HG03558 (cell line): ENCODE results near the gene SLC16A7.

Experiments used
- ATAC-seq: cut with Tn5 transposase; IDR thresholded peaks from one replicate; pipeline ENCODE4 v1.9.1; 2021; ENCODE audit warnings: moderate number of reproducible peaks; ENCODE audit not compliant: unreplicated experiment; ENCODE audit errors: extremely low read depth

SLC16A7 gene

DNA sequence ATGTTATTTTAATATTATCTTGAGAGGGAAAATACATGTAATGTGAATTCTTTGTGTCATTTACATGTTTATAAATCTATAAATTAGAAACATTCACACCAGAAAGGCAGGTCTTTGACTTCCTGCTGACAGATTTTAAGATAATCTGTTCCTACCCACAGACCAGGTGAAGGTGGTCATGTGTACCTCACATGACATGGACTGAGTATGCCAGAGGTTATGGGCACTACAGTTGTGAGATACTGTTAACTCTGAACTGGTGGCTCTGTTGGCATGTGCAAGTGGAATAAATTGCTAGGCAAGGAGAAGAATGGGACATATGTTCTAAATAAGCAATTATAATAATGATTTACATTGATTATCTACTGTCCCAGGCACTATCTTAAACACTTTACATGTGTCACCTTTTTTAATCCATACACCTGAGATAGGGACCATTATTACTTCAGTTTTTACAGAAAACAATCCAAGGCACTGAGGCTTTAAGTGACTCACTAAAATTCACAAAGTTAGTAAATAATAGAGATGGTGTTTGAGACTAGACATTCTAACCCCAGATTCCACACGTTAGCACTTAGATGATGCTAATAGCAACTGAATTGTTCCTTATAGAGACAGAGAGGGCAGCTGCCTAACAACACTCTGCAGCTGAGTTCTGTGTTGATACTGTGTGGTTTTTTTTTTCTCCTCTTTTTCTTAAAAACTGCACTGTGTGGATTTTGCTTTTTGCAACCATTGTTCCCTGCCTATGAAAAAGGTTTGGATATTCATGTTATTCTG lies 23.8 kb downstream of the SLC16A7 start:
- no peak for ATAC-seq

GRCh38 chr12:59620326-59620725 lies 24.5 kb downstream of the SLC16A7 start:
- no peak for ATAC-seq

- ATAC-seq = no peak
Observed at GRCh38 chr12:59624732-59625460, 29.1 kb downstream of the SLC16A7 start.

DNA sequence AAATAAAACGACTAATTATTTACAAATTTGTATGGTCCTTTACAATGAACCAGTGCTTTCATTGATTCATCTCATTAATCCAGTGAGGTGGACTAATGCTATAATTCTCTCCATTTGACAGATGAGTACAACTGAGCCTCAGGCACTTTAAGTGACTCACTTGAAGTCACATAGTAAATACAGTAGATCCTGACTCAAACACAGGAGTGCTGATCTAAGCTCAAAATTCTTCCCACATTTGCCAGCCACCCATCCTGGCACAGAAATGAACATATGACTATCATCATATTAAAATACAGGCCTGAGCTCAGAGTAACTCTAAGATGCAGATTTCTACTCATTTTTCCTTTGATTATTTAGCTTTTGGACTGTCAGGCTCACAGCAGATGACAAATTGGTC lies 30.6 kb downstream of the SLC16A7 start:
- no peak for ATAC-seq

DNA sequence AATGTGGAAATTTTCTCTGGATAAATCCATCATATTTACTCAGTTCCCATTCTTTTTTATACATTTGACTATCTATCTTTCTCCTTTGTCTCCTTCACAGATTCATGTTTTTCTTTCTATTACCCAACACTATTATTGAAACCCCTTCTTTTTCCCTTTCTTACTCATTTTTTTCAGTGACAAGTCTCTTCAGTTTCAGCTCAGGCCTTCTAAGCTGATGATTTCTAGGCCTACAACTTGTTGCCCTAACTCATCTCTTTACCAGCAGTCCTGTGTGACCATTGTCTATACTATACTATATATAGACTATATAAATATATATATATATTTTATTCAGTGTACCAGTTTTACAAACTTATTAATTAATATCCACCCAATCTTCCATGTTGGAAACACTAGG lies 31.8 kb downstream of the SLC16A7 start:
- peak; percentile 57 for ATAC-seq

- no peak for ATAC-seq
Observed at GRCh38 chr12:59629890-59630289, 34.1 kb downstream of the SLC16A7 start.

- no peak for ATAC-seq
Observed at GRCh38 chr12:59632408-59632807, 36.6 kb downstream of the SLC16A7 start.

- ATAC-seq = no peak
Observed at GRCh38 chr12:59634254-59634653, 38.4 kb downstream of the SLC16A7 start.

- ATAC-seq = no peak
Observed at GRCh38 chr12:59636945-59637691, 41.3 kb downstream of the SLC16A7 start.

GRCh38 chr12:59637692-59638070 lies 41.9 kb downstream of the SLC16A7 start:
- no peak for ATAC-seq

DNA sequence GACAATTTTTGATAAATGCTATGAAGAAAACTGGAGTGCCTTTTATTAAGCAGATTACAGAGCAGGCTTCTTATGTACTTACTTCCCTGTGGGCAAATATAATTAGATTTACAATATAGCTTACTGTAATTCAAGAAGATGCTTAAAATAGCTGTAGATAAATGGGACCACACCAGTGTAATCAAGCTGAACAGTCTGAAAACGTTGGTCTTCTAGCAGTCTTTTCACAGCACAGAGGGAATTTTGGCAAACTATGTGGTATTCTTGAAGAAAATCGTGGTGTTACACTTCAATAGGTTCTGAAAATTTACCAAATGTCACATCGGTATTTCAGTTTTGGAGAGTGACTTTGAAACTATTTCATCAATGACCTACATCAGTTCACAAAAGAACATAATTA lies 47.7 kb downstream of the SLC16A7 start:
- no peak for ATAC-seq

GRCh38 chr12:59645242-59645641 lies 49.4 kb downstream of the SLC16A7 start:
- ATAC-seq = no peak

DNA sequence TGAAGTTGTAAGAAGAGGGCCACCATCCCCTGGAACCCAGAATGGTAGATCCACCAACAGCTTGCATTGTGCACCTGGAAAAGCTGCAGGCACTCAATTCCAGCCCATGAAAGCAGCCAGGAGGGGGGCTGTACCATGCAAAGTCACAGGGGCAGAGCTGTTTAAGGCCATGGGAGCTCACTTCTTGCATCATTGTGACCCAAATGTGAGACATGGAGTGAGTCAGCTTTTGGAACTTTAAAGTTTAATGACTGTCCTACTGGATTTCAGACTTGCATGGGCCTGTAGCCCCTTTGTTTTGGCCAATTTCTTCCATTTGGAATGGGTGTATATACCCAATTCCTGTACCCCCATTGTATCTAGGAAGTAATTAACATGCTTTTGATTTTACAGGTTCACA lies 50.8 kb downstream of the SLC16A7 start:
- ATAC-seq = no peak

DNA sequence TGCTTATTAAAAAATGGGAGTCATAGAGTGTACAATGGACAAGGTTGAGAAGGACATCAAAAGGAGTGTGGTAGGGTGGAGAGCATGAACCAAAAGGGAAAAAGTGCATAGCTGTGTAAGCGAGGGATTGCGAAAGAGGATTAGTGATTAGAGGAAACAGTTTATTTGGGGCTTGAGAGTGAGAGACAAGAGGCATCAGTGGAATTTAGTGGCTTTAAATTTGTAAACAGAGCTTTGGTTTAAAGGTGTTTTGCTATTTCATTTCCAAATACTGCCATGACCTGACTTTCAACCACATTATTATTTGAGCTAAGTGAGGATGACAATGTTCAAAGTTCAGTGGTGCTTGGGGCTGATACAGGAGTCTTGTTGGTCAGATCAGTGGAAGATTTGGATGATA lies 53.4 kb downstream of the SLC16A7 start:
- no peak for ATAC-seq

- ATAC-seq = no peak
Observed at GRCh38 chr12:59650588-59651228, 54.9 kb downstream of the SLC16A7 start.

DNA sequence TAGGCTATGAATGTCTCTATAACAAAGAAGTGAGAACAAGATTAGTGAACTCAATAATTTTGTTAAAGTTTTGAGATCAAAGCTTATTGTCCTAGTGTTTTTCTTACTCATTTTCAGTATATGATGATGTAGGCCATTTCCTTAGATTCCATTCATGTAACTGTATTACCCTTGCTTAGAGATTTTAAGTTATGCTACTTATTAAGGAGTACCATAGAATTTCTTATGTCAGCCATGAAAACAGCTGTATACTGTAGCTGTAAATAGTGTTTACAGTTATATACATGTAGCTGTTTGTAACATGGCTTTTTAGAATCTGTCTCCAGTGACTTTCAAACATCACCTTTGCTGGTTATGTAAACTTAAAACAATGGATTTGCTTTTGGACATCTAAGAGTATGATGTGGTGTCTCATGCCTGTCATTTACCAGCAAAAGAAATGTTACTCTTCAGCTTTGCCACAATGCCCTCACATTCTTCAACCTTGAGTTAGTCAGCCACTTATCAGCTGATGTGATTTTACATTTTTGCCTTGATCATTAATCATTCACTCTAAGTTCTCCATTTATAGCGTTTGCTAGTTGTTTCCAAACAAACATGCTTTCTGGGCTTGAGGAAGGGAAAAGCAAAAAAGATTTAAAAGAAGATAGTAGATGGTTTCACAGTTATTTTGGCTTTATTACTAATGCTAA lies 55.5 kb downstream of the SLC16A7 start:
- no peak for ATAC-seq

DNA sequence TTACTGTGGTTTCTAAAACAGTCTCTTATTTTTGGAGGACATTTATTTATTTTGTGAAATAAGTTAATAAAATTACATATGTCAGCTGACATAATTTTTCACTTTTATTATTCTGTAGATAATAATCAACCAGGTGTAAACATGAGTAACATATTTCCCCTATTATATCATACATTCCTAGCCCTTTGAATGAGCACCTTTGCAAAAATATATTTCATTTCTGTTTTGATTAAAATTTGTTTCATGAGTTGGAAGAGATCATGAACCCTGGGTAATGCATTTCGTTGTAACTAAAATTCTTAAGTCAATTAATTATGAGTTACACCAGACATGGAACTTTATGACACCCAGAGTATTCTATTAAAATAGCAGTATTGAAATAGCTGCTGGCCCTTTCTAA lies 56.3 kb downstream of the SLC16A7 start:
- no peak for ATAC-seq

DNA sequence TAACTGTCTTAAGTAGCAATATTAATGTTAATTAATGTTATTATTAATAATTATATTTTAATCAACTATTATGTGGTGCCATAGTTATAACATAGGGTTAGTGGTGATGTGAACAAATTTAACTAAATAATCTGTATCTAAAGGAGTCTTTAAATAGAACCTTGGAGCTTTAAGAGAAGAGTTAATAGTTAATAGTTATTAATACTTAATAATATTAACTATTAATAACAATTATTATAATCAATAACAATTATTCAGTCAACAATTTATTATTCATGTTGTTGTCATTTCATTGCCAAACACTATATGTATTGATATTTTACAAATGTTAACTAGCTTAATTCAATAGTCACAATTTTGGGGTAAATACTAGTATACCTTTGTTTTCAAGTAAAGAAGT lies 58.2 kb downstream of the SLC16A7 start:
- no peak for ATAC-seq

- no peak for ATAC-seq
Observed at GRCh38 chr12:59657266-59657665, 61.4 kb downstream of the SLC16A7 start.

DNA sequence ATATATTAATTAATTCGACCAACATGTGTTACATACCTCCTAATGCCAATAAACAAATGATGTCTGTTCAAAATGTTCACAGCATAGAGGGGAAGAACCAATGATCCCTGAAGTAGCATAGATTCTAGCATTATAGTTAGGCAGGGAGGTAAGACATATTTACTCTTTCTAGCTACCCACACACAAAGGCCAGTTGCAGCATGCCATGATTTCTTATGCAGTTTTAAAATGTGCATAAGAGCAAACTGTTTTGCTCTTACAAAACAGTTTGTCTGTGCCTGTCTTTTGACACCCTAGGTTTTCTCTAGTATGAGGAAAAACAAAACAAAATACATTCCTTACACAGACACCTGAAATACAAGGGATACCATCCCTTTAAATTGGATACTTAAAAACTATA lies 61.9 kb downstream of the SLC16A7 start:
- ATAC-seq = no peak
